Measurements from ENCODE around the gene HMOX2. TPM values are rescaled to one million over a fixed set of nuclear protein-coding genes. Genes with fewer than 3 reads are reported as not detected.

The HMOX2 gene
- total and polyA plus RNA-seq, 2 donors (not counting 3 experiments of a cell fraction or from before 2014, with no cell fraction given), result 80.7 to 86.3 TPM

DNA sequence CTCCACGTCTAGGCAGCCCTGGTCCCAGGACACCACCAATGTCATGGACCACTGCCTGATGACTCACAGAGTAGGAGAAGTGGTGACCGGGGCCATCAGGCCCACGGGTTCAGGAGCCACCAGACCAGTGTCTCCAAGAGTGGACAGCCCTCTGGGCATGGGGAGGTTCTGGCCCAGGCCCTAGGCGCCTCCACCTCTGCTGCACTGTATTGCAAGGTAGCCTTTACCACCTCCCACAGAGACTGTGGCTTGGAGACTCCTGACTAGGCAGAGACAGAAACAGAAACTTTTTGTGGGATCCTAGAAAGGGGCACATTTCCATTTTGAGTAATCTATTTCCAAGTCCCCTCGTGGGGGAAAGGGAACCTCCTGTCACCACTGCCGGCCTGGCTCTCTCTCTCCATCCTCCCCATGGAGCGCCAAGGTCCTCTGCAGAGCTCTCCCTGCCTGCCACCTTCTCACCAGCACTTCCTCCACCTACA, 59.5 kb downstream of the HMOX2 start:
- H3K79me2 ChIP-seq (ENCODE audit: control insufficient read depth, insufficient read depth, low read length), result no peaks in the 10 kb centered on the region
- CTCF ChIA-PET, result interaction anchor here (1.0 to 2.2 kb wide), 7 partner anchors 13 to 77 kb away, joined by 3 to 7 read pairs (median 5); partner anchors contain the start of gene C16orf96
- H3K4me3 ChIP-seq (replicated peaks in 1 of 3; ENCODE audit: insufficient read depth in 1 of 3, low read depth in 1 of 3, low read length in 3 of 3), result no peak overlapping the region
- no TSS peak for BruUV-seq (replicated peaks)
- peaks cover 4% of the 10 kb centered on the region for H3K4me1 ChIP-seq (ENCODE audit: control insufficient read depth, extremely low read depth, insufficient read depth, low read length)
- no peaks in the 10 kb centered on the region for H3K27me3 ChIP-seq (ENCODE audit: control insufficient read depth in 2 of 2, insufficient read depth in 2 of 2, low read length in 2 of 2)
- FAIRE-seq, result no peak
- no peaks in the 10 kb centered on the region for H4K20me1 ChIP-seq (replicated peaks; ENCODE audit: control insufficient read depth, extremely low read depth, insufficient read depth, low read length)
- H3K9me3 ChIP-seq (replicated peaks; ENCODE audit: control insufficient read depth, insufficient read depth, low read length), result no peaks in the 10 kb centered on the region
- H2AFZ ChIP-seq (ENCODE audit: low read depth, low read length), result no peak overlapping the region
- H3K9ac ChIP-seq (replicated peaks; ENCODE audit: extremely low read depth, insufficient read depth, low read length), result no peak overlapping the region
- peaks cover 0 to 6% of the 10 kb centered on the region in 2 experiments for H3K36me3 ChIP-seq (ENCODE audit: control insufficient read depth in 2 of 2, extremely low read depth in 1 of 2, insufficient read depth in 2 of 2, low read length in 2 of 2)
- H3K9me1 ChIP-seq (replicated peaks; ENCODE audit: control insufficient read depth, extremely low read depth, insufficient read depth, low read length), result no peaks in the 10 kb centered on the region
- intact Hi-C loops (cut with micrococcal nuclease), result loop anchor here (2.0 to 5.0 kb wide), 2 partner anchors 13 to 77 kb away; partner anchors contain the start of gene UBALD1
- POLR2A ChIA-PET, result no interaction called here
- no peak for DNase-seq (ENCODE audit: low read depth, low spot score)
- H3K27ac ChIP-seq (ENCODE audit: insufficient read depth, low read depth, low read length), result no peak overlapping the region
- dilution Hi-C loops (cut with MboI; ENCODE audit: extremely low pct_ligation_motif_present, low sequenced_read_pairs), result no loop called here
- H3K4me2 ChIP-seq (ENCODE audit: insufficient read depth, low read length), result no peak overlapping the region
- no peak for TF ChIP-seq POLR2AphosphoS5 (IDR thresholded peaks at IDR 0.05; ENCODE audit: insufficient read depth, low read depth, low read length)
- TF ChIP-seq POLR2A (IDR thresholded peaks at IDR 0.05; ENCODE audit: low read depth, low read length), result no peak
- TF ChIP-seq GATA2 (IDR thresholded peaks at IDR 0.05; ENCODE audit: insufficient read depth, insufficient read length, low read depth, low read length), result no peak
- no peak for TF ChIP-seq JUN (IDR thresholded peaks at IDR 0.05; ENCODE audit: borderline replicate concordance, insufficient read depth, insufficient read length, low read depth)
- no peak for TF ChIP-seq EZH2 (IDR thresholded peaks at IDR 0.05; ENCODE audit: borderline replicate concordance, low read depth, low read length, severe bottlenecking)
- no peak for TF ChIP-seq MYC (IDR thresholded peaks at IDR 0.05; ENCODE audit: low read depth, low read length)
- TF ChIP-seq, protein P1, sequence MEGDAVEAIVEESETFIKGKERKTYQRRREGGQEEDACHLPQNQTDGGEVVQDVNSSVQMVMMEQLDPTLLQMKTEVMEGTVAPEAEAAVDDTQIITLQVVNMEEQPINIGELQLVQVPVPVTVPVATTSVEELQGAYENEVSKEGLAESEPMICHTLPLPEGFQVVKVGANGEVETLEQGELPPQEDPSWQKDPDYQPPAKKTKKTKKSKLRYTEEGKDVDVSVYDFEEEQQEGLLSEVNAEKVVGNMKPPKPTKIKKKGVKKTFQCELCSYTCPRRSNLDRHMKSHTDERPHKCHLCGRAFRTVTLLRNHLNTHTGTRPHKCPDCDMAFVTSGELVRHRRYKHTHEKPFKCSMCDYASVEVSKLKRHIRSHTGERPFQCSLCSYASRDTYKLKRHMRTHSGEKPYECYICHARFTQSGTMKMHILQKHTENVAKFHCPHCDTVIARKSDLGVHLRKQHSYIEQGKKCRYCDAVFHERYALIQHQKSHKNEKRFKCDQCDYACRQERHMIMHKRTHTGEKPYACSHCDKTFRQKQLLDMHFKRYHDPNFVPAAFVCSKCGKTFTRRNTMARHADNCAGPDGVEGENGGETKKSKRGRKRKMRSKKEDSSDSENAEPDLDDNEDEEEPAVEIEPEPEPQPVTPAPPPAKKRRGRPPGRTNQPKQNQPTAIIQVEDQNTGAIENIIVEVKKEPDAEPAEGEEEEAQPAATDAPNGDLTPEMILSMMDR (IDR thresholded peaks at IDR 0.05; ENCODE audit: extremely low read depth in 1 of 2, insufficient read depth in 1 of 2, low read depth in 1 of 2, low read length in 2 of 2), result no peak
- TF ChIP-seq, protein P2, sequence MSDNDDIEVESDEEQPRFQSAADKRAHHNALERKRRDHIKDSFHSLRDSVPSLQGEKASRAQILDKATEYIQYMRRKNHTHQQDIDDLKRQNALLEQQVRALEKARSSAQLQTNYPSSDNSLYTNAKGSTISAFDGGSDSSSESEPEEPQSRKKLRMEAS (IDR thresholded peaks at IDR 0.05; ENCODE audit: insufficient read depth, insufficient read length), result no peak

Measured in endothelial cell of umbilical vein (primary cell).